Epithelial cell of prostate (primary cell): ENCODE results near the gene STK24.
A peak's percentile ranks its signal among the peaks of the same experiment; 100 is the strongest.
"Not testable (repeated sequence)": the region's sequence is repeated elsewhere in the genome, so short reads cannot be mapped to it uniquely, and the experiment has no call there.

Experiments
- DNase-seq: peaks from one replicate; pipeline ENCODE4 v3.0.0-alpha.2; 2011; ENCODE audit warnings: low read depth, low spot score
- H3K27ac ChIP-seq: fragments of 450-650 bp; 2 replicates; pipeline ENCODE4 v1.5.1; 2017; ENCODE audit warnings: mild to moderate bottlenecking

STK24 gene

DNA sequence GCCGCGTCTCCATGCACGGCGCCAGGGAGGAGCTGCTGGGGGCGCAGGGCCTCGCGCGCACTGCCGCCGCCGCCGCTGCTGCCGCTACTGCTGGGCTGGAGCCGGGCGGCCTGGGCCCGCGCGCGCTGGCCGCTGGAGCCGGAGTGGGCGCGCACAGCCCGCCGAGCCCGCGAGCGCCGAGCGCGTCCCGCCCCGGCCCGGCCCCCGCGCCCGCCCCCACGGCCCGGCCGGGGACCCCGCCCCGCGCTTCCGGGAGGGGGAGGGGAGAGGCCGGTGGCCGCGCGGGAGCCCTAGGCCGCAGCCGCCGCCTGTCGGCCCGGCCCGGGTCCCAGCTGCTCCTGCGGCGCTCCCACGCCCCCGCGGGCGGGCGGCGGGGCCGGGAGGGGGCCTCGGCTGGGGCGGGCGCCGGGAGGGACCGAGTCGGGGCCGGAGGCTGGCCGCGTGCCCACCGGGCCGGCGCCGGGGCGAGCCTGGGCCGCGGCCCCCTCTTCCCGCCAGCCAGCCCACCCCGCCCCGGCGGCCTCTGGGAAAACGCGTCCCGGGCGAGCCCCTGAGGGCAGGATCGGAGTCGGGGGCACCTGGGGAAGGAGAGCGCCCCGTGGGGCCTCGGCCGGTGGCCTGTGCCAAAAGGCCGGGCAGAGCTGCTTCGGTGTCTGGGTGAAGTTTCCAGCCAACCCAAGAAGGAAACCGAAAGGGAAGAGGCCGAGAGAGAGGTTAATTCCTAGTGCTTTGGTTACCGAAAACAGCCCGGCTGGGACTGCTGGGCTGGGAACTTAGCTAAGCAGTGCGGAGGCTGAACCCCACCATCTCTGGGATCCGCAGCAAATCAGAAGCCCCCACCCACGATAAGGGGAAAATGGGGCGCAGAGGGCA is at the start of gene STK24:
Gene STK24, minus strand, starts transcription at position 145 of the 873 bp plus-strand sequence. CDS start 321 bp downstream, outside the sequence.
- H3K27ac ChIP-seq, result peak within 1 kb of the TSS; percentile 96
- no peak for DNase-seq

- no peak for DNase-seq
Measured at GRCh38 chr13:98626298-98626935, 49.5 kb upstream of the STK24 start.

DNA sequence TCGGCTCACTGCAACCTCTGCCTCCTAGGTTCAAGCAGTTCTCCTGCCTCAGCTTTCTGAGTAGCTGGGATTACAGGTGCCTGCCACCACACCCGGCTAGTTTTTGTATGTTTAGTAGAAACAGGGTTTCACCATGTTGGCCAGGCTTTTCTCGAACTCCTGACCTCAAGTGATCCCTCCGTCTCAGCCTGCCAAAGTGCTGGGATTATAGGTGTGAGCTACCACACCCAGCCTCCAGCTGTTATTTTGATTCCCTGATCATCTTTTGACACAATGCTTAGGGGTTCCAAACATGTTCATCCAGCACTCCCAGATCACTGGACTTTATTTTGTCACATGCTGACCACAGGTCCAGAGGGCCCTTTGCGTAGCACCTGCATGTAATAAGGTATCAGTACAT is 47.7 kb upstream of the STK24 start:
- not testable (repeated sequence) for H3K27ac ChIP-seq, DNase-seq

More at GRCh38 chr13:98626298-98626935, 49.5 kb upstream of the STK24 start:
- H3K27ac ChIP-seq, result no peak overlapping the region

DNA sequence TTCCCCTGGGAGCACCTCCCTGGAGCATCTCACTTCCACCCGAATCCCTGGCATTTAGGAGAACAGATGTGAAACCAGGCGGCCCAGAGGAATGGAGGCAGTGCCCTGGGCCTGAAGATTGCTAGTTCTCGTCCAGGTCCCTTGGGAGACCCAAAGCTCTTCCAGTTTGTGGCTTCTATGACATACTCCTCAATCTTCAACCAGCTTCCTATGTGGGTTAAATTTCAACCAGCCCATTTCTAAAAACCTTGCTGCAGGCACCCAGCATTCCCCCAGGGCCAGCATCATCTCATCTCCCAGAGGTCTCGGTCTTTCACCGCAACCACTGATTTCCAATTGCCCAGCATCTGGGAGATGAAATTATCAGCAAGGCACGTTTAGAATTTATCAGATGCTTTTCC is 46.0 kb upstream of the STK24 start:
- no peak for DNase-seq
- no peak overlapping the region for H3K27ac ChIP-seq

DNA sequence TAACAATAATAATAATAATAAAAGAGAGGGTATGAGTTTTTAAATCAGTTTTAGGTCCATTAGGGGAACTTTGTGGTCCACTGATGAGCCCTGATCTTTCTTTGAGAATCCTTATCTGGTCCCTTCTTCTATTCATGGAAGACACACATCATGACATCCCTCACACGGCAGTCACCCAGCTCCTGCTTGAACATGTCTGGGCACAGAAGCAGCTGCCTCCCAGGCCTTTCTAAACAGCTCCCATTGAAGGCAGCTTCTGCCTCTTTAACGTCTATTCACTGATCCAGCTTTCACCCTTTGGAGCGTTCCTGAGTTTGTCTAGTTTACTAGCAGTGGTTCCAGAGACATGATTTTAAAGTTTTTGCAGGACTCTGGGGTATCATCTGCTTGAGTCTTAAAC is 42.6 kb upstream of the STK24 start:
- peak; percentile 6 for DNase-seq
- no peak overlapping the region for H3K27ac ChIP-seq

GRCh38 chr13:98615595-98615994 is 38.7 kb upstream of the STK24 start:
- not testable (repeated sequence) for H3K27ac ChIP-seq, DNase-seq

DNA sequence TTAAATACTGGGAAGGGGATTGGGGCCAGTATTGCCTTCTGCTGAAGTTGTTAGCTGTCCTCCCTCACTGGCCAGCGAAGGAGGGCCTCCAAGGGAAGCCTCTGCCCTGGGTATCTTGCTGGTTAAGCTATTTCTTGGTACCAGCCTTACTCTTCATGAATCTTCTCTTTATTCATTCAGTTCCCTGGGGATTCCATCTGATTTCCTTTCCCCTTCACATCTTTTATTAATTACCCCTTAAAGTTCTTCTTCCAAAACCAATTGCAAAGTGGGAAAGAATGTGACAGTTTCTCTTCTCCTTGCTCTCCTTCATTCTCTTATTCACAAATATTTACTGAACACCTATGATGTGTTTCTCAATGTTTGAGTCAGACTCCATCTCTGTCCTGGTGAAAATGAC is 36.7 kb upstream of the STK24 start:
- DNase-seq, result no peak
- no peak overlapping the region for H3K27ac ChIP-seq

GRCh38 chr13:98609756-98610155 is 32.8 kb upstream of the STK24 start:
- no peak overlapping the region for H3K27ac ChIP-seq
- no peak for DNase-seq

GRCh38 chr13:98606296-98606695 is 29.4 kb upstream of the STK24 start:
- H3K27ac ChIP-seq, result no peak overlapping the region
- DNase-seq, result no peak

DNA sequence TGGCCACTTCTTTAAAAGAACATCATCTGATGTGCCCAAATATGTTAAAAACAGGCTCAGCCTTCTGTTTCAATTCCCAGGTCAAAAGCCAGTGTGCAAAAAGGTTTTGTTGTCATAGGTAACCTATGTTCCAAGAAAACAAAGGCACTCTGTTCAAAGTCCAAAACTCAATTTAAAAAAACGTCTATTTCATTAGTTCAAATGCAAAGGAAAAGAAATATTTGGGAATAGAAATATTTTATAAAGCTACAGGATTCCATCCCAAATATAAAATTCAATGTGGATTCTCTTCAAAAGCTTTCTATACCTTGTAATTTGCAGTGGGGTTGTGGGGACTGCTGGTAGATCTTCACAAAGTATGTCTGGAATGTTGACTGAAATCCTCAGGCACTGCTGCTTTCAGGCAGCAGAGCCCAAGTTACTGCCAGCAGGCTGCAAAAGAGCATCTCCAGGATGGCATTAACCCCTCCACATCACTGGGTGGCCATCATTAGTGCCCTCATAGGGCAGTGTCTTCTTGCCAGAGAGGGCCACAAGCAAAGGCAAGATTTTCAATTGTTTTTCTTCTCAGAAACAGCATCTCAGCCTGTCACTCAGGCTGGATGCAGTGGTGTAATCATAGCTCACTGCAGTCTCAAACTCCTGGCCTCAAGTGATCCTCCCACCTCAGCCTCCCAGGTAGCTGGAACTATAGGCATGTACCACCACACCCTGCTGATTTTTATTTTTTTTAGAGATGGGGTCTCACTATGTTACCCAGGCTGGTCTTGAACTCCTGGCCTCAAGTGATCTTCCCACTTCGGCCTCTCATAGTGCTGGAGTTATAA is 22.8 kb upstream of the STK24 start:
- no peak for DNase-seq
- no peak overlapping the region for H3K27ac ChIP-seq

GRCh38 chr13:98598043-98598442 is 21.1 kb upstream of the STK24 start:
- DNase-seq, result no peak

GRCh38 chr13:98595134-98595533 is 18.2 kb upstream of the STK24 start:
- no peak for DNase-seq
- H3K27ac ChIP-seq, result no peak overlapping the region

More at GRCh38 chr13:98598043-98598442, 21.1 kb upstream of the STK24 start:
- no peak overlapping the region for H3K27ac ChIP-seq

GRCh38 chr13:98592362-98592732 is 15.4 kb upstream of the STK24 start:
- no peak for DNase-seq
- H3K27ac ChIP-seq, result no peak overlapping the region

DNA sequence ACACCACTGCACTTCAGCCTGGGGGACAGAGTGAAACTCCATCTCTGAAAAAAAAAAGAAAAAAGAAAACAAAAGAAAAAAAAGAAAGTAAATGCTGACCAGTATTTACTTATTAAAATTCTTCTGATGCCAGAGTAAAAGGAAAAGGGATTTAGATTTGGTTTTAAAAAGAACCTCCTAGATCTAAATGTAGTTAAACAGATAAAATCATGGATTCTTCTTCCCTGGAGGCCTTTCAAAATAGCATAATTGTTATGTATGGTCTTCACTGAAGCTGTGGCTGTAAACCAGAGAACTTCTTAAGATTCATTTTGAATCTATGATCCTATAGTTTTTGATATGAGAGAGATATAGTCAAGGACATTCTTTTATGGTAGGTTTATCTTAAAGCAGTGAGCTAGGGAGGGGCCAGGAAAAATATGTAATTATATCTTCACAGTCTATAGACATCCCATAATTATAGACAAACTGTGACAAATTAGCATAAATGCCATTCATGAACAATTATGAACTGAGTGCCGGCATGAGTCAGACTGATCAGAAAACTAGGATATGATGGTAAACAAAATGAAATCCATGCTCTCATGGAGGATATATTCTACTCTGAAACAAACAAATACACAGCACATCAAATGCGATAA is 14.9 kb upstream of the STK24 start:
- no peak overlapping the region for H3K27ac ChIP-seq

GRCh38 chr13:98590471-98590870 is 13.6 kb upstream of the STK24 start:
- not testable (repeated sequence) for DNase-seq, H3K27ac ChIP-seq

More for the DNA sequence above, 14.9 kb upstream of the STK24 start:
- no peak for DNase-seq

- not testable (repeated sequence) for H3K27ac ChIP-seq, DNase-seq
Measured at GRCh38 chr13:98589516-98589915, 12.6 kb upstream of the STK24 start.

DNA sequence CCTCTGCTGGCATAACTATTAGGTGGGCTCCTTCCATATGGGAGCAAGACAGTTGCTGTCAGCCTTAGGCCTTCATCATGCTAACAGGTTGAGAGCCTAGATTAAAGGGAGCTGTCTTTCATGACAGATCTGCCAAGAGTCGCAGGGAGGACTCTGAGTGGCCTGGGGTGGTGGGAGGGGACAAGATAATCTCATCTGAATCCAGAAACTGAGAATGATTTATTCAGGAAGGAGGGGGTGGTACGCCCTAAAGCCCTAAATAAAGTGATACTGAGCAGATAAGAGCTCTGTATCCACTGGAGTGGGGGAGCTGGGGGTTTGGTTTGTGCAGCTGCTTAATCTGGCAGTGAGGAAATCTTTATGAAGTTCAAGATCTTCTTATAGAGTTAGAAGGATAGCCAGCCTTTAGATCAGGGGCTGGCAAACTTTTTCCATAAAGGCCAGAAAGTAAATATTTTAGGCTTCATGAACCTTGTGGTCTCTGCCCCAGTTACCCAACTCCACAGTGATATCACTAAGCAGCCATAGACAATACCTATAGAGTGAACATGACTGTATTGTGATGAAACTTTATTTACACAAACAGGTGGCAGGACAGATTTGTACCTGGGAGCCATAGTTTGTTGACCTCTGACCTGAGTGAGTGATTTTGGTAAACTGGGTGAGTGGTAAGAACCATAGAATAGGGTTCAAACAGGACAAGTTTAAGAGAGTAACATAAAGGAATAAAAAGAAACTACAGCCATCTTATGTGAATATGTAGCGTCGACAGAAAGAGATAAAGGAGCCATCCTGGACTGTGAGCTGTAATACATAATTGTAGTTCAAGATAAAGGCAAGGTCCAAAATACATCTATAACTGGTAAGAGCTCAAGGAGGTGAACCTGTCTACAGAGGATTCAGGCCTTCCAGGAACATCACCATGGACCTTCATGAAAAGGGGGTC is 9.8 kb upstream of the STK24 start:
- DNase-seq, result no peak
- no peak overlapping the region for H3K27ac ChIP-seq

GRCh38 chr13:98585946-98586345 is 9.0 kb upstream of the STK24 start:
- no peak for DNase-seq

GRCh38 chr13:98585398-98585754 is 8.5 kb upstream of the STK24 start:
- DNase-seq, result no peak
- H3K27ac ChIP-seq, result peak overlapping the region; percentile 92

More at GRCh38 chr13:98585946-98586345, 9.0 kb upstream of the STK24 start:
- H3K27ac ChIP-seq, result no peak overlapping the region
